Measurements from ENCODE around the gene PSME4. TPM values are rescaled to one million over a fixed set of nuclear protein-coding genes. Genes with fewer than 3 reads are reported as not detected.

Gene PSME4
- total RNA-seq, 1 donor from 2014 or later = 14.9 TPM

GRCh38 chr2:53820048-53820447 is 150.7 kb downstream of the PSME4 start:
- no peaks in the 10 kb centered on the region for H3K4me1 ChIP-seq

GRCh38 chr2:53819634-53820033 is 151.2 kb downstream of the PSME4 start:
- intact Hi-C loops (cut with DNase I) = no loop called here
- DNase-seq (ENCODE audit: low spot score in 2 of 2) = no peak
- H3K4me3 ChIP-seq = no peak overlapping the region
- H3K4me1 ChIP-seq = no peaks in the 10 kb centered on the region
- peaks cover 41 to 51% of the 10 kb centered on the region in 2 donors for H3K36me3 ChIP-seq
- no peaks in the 10 kb centered on the region for H3K27me3 ChIP-seq
- no peaks in the 10 kb centered on the region for H3K9me3 ChIP-seq
- no peak overlapping the region for H3K27ac ChIP-seq
- TF ChIP-seq, protein P1, sequence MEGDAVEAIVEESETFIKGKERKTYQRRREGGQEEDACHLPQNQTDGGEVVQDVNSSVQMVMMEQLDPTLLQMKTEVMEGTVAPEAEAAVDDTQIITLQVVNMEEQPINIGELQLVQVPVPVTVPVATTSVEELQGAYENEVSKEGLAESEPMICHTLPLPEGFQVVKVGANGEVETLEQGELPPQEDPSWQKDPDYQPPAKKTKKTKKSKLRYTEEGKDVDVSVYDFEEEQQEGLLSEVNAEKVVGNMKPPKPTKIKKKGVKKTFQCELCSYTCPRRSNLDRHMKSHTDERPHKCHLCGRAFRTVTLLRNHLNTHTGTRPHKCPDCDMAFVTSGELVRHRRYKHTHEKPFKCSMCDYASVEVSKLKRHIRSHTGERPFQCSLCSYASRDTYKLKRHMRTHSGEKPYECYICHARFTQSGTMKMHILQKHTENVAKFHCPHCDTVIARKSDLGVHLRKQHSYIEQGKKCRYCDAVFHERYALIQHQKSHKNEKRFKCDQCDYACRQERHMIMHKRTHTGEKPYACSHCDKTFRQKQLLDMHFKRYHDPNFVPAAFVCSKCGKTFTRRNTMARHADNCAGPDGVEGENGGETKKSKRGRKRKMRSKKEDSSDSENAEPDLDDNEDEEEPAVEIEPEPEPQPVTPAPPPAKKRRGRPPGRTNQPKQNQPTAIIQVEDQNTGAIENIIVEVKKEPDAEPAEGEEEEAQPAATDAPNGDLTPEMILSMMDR (IDR thresholded peaks at IDR 0.05) = no peak

More at GRCh38 chr2:53820048-53820447, 150.7 kb downstream of the PSME4 start:
- Histone ChIP-seq H3K27ac (no peak overlapping the region), H3K4me3 (no peak overlapping the region), H3K9me3 (no peaks in the 10 kb centered on the region), H3K36me3 (peaks cover 37 to 47% of the 10 kb centered on the region in 2 donors), H3K27me3 (no peaks in the 10 kb centered on the region)
- DNase-seq (ENCODE audit: low spot score in 2 of 2) = no peak
- TF ChIP-seq, protein P1 (IDR thresholded peaks at IDR 0.05) = no peak
- intact Hi-C loops (cut with DNase I) = no loop called here

DNA sequence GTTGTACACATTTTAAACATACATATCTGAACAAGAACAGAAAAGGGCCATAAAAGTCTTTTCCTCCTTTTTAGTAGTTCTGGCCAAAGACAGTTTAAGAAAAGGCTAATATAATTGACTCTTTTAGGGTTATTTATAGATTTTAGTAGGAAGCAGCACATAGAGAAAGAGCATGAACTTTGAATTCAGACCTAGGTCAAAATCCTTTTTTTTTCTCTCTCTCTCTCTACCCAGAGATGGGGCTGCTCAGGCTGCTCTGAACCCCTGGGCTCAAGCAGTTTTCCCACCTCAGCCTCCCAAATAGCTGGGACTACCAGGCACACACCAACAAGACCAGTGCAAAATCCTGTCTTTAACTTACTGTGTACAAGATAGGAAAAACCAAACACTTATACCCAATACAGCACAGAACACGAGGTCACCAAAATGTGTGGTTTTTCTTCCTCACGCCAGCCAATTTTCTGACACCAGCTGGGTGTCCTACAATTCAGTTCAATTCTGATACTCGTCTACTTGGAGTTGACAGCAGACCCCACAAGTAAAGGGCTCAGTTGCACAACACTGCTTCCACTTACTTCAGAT is 151.8 kb downstream of the PSME4 start:
- no peaks in the 10 kb centered on the region for H3K4me1 ChIP-seq
- no peaks in the 10 kb centered on the region for H3K9me3 ChIP-seq
- no peak for DNase-seq (ENCODE audit: low spot score in 2 of 2)
- H3K4me3 ChIP-seq = no peak overlapping the region
- TF ChIP-seq, protein P1 (IDR thresholded peaks at IDR 0.05) = no peak
- no peak overlapping the region for H3K27ac ChIP-seq
- H3K27me3 ChIP-seq = no peaks in the 10 kb centered on the region
- peaks cover 42 to 53% of the 10 kb centered on the region in 2 donors for H3K36me3 ChIP-seq
- intact Hi-C loops (cut with DNase I) = no loop called here

Other genes with a start within 250 kb of the PSME4 start
- not detected for gene CHAC2, start 203.2 kb downstream of the PSME4 start, total RNA-seq
- gene ASB3, start 184.0 kb downstream of the PSME4 start, total RNA-seq = 3.4 TPM
- gene ERLEC1, start 183.9 kb downstream of the PSME4 start, total RNA-seq = 150 TPM
- 0.21 TPM for gene GPR75, start 111.0 kb downstream of the PSME4 start, total RNA-seq
- 0.96 TPM for gene ACYP2, start 144.6 kb upstream of the PSME4 start, total RNA-seq